Measurements from ENCODE around the gene SMC6.

- TF ChIP-seq, protein P1, sequence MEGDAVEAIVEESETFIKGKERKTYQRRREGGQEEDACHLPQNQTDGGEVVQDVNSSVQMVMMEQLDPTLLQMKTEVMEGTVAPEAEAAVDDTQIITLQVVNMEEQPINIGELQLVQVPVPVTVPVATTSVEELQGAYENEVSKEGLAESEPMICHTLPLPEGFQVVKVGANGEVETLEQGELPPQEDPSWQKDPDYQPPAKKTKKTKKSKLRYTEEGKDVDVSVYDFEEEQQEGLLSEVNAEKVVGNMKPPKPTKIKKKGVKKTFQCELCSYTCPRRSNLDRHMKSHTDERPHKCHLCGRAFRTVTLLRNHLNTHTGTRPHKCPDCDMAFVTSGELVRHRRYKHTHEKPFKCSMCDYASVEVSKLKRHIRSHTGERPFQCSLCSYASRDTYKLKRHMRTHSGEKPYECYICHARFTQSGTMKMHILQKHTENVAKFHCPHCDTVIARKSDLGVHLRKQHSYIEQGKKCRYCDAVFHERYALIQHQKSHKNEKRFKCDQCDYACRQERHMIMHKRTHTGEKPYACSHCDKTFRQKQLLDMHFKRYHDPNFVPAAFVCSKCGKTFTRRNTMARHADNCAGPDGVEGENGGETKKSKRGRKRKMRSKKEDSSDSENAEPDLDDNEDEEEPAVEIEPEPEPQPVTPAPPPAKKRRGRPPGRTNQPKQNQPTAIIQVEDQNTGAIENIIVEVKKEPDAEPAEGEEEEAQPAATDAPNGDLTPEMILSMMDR (IDR thresholded peaks at IDR 0.05), result no peak
- TF ChIP-seq POLR2A (IDR thresholded peaks at IDR 0.05), result no peak
These were observed 4.9 kb downstream of the SMC6 start for GRCh38 chr2:17748745-17749144.
